K562 (cell line): Measurements from ENCODE around the gene RNF11. TPM values are rescaled to one million over a fixed set of nuclear protein-coding genes. Genes with fewer than 3 reads are reported as not detected.

ENCODE experiments used
- CHD1 ChIP-seq: fragments of 200-600 bp; sonication (generic); IDR thresholded peaks from one replicate; pipeline ENCODE4 v1.6.1; 2012; ENCODE audit warnings: mild to moderate bottlenecking, moderate library complexity, low read length, inconsistent platforms
- CTBP1 ChIP-seq: fragments of 450-650 bp; IDR thresholded peaks from 2 replicates; pipeline ENCODE4 v1.6.1; 2016; ENCODE audit warnings: borderline replicate concordance
- HNRNPUL1 ChIP-seq: fragments of 200-400 bp; formaldehyde crosslinking; IDR thresholded peaks from 2 replicates; pipeline ENCODE4 v1.6.1; 2017; ENCODE audit warnings: low read length
- KLF10 ChIP-seq: fragments of 250-450 bp; sonication (Bioruptor Pico); IDR thresholded peaks from 2 replicates; pipeline ENCODE4 v1.6.1; 2021; ENCODE audit warnings: matching md5 sums
- MTA1 ChIP-seq: fragments of 450-650 bp; IDR thresholded peaks from 2 replicates; pipeline ENCODE4 v1.6.1; 2017; ENCODE audit warnings: borderline replicate concordance
- NRF1 ChIP-seq, 2 experiments: fragments of 450-650 bp; IDR thresholded peaks in 1 of 2; conservative IDR thresholded peaks in 1 of 2; 2 replicates each; pipeline ENCODE4 v1.6.1; 2014; ENCODE audit warnings: mild to moderate bottlenecking in 2 of 2
- POLR2H ChIP-seq: IDR thresholded peaks from 2 replicates; pipeline ENCODE4 v1.6.1; 2016; ENCODE audit warnings: missing genetic modification characterization, low read depth, mild to moderate bottlenecking, control low read depth, missing compliant biosample characterization, moderate library complexity
- RNF2 ChIP-seq: sonication (generic); IDR thresholded peaks from 2 replicates; pipeline ENCODE4 v1.6.1; 2016
- ZBTB7A ChIP-seq: IDR thresholded peaks from 2 replicates; pipeline ENCODE4 v1.6.1; 2011; ENCODE audit warnings: low read depth, mild to moderate bottlenecking, low read length, moderate library complexity, borderline replicate concordance; ENCODE audit not compliant: control insufficient read depth
- ZC3H11A ChIP-seq: IDR thresholded peaks from 2 replicates; pipeline ENCODE4 v1.6.1; 2012; ENCODE audit warnings: low read depth, low read length, improper control_type of control experiment
- ZNF175 ChIP-seq: fragments of 200-800 bp; sonication (Bioruptor generic); IDR thresholded peaks from 2 replicates; pipeline ENCODE4 v1.6.1; 2016; ENCODE audit warnings: low read depth, mild to moderate bottlenecking, missing genetic modification characterization, missing compliant biosample characterization
- ZNF766 ChIP-seq: fragments of 200-800 bp; sonication (Bioruptor generic); conservative IDR thresholded peaks from 2 replicates; pipeline ENCODE4 v1.6.1; 2016; ENCODE audit warnings: missing genetic modification characterization, missing compliant biosample characterization
- polyA plus RNA-seq, 8 experiments: library from polyadenylated mRNA; depleted of rRNA in 4 of 8; stranded (reverse) in 5 of 8; unstranded in 3 of 8; fragments of >200 nt; fragmentation: Nextera tagmentation in 2 of 8; fragmentation: Illumina TruSeq in 1 of 8; extraction: Ambion mirVana in 2 of 8; extraction: Trizol in 1 of 8; gene quantifications; 2 replicates each; pipeline versions ENCODE4 v1.2.1 to v1.2.3, GENCODE V29; 2011 to 2014; ENCODE audit warnings: inconsistent platforms in 1 of 8, missing spikeins in 1 of 8
- total RNA-seq, 7 experiments: library from RNA; depleted of rRNA in 6 of 7; stranded (reverse); fragments of >200 nt in 6 of 7; fragmentation: Illumina TruSeq in 2 of 7; extraction: Trizol in 2 of 7; gene quantifications; 2 replicates each; pipeline versions ENCODE4 v1.2.1 to v1.2.3, GENCODE V29; 2011 to 2021; ENCODE audit warnings: low replicate concordance in 1 of 7
- TF ChIP-seq, protein P1 (sequence below): fragments of 450-650 bp; IDR thresholded peaks from 2 replicates; pipeline ENCODE4 v1.6.1; 2016; ENCODE audit warnings: mild to moderate bottlenecking, moderate library complexity
- TF ChIP-seq, protein P2 (sequence below): fragments of 450-650 bp; IDR thresholded peaks from 2 replicates; pipeline ENCODE4 v1.6.1; 2016

The RNF11 gene
- total and polyA plus RNA-seq, 9 of the 15 experiments (the other 6 are each of a cell fraction or from before 2014, with no cell fraction given): 5.7 to 34.3 (median 23.1) TPM

DNA sequence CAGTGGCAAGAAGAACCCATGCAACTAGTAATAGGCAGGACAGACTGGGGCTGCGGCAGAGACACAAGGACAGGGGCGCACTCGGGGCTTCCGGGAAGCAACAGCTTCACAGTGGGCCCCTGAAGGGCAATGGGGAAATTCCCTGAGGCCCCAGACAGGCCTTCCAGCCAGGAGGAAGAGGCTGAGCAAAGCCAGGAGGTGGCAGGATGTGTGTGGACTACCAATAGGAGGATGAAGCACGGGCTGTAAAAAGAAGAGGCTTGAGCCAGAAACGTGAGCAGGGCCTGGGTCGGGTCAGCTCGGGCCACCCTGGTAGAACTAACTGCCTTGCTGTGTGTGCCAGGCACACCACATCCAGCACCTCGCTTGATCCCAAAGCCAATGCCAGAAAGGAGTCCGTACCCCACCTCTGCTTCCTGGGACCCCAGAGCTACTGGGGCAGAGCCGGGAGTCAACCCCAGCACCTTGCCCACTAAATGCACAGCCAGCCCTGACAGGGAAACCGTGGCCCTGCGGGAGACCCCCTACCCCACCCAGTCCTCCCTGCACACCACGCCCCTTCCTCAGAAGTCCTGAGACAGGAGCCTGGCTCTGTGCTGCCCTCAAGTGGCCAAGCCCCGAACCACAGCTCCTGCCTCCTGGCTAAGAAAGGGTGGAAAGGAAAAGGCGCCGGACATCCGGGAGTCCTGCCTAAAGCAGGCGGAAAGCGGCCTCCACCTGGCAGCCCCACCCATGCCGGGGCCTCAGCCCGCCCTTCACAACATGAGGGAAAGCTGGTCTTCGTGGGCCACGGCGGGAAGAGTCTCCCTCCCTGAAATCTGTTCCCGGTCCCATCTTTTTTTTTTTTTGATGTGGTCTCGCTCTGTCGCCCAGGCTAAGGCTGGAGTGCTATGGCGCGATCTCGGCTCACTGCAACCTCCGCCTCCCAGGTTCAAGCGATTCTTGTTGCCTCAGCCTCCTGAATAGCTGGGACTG is 60.6 kb downstream of the RNF11 start (continued):
- TF ChIP-seq ZBTB7A (peak; percentile 98), KLF10 (CRISPR knock-in tag) (no peak), MTA1 (0 out of 2 replicates have a peak, but pooled peaks have one; percentile 52), CTBP1 (peak; percentile 57; the same call in 1 of the 2 replicates), RNF2 (peak; percentile 21; the same call in 1 of the 2 replicates), ZNF175 (CRISPR knock-in tag) (no peak), ZNF766 (CRISPR knock-in tag) (0 out of 2 replicates have a peak, but pooled peaks have one; percentile 40), ZC3H11A (no peak), HNRNPUL1 (no peak), NRF1 (conservative IDR thresholded peaks at IDR 0.05 in 1 of 2, IDR thresholded peaks at IDR 0.05 in 1 of 2) (0 out of 4 replicates have a peak, but pooled peaks of 1 of the 2 experiments have one; percentile 18), CHD1 (no peak), POLR2H (tag) (no peak)
- TF ChIP-seq, protein P1, sequence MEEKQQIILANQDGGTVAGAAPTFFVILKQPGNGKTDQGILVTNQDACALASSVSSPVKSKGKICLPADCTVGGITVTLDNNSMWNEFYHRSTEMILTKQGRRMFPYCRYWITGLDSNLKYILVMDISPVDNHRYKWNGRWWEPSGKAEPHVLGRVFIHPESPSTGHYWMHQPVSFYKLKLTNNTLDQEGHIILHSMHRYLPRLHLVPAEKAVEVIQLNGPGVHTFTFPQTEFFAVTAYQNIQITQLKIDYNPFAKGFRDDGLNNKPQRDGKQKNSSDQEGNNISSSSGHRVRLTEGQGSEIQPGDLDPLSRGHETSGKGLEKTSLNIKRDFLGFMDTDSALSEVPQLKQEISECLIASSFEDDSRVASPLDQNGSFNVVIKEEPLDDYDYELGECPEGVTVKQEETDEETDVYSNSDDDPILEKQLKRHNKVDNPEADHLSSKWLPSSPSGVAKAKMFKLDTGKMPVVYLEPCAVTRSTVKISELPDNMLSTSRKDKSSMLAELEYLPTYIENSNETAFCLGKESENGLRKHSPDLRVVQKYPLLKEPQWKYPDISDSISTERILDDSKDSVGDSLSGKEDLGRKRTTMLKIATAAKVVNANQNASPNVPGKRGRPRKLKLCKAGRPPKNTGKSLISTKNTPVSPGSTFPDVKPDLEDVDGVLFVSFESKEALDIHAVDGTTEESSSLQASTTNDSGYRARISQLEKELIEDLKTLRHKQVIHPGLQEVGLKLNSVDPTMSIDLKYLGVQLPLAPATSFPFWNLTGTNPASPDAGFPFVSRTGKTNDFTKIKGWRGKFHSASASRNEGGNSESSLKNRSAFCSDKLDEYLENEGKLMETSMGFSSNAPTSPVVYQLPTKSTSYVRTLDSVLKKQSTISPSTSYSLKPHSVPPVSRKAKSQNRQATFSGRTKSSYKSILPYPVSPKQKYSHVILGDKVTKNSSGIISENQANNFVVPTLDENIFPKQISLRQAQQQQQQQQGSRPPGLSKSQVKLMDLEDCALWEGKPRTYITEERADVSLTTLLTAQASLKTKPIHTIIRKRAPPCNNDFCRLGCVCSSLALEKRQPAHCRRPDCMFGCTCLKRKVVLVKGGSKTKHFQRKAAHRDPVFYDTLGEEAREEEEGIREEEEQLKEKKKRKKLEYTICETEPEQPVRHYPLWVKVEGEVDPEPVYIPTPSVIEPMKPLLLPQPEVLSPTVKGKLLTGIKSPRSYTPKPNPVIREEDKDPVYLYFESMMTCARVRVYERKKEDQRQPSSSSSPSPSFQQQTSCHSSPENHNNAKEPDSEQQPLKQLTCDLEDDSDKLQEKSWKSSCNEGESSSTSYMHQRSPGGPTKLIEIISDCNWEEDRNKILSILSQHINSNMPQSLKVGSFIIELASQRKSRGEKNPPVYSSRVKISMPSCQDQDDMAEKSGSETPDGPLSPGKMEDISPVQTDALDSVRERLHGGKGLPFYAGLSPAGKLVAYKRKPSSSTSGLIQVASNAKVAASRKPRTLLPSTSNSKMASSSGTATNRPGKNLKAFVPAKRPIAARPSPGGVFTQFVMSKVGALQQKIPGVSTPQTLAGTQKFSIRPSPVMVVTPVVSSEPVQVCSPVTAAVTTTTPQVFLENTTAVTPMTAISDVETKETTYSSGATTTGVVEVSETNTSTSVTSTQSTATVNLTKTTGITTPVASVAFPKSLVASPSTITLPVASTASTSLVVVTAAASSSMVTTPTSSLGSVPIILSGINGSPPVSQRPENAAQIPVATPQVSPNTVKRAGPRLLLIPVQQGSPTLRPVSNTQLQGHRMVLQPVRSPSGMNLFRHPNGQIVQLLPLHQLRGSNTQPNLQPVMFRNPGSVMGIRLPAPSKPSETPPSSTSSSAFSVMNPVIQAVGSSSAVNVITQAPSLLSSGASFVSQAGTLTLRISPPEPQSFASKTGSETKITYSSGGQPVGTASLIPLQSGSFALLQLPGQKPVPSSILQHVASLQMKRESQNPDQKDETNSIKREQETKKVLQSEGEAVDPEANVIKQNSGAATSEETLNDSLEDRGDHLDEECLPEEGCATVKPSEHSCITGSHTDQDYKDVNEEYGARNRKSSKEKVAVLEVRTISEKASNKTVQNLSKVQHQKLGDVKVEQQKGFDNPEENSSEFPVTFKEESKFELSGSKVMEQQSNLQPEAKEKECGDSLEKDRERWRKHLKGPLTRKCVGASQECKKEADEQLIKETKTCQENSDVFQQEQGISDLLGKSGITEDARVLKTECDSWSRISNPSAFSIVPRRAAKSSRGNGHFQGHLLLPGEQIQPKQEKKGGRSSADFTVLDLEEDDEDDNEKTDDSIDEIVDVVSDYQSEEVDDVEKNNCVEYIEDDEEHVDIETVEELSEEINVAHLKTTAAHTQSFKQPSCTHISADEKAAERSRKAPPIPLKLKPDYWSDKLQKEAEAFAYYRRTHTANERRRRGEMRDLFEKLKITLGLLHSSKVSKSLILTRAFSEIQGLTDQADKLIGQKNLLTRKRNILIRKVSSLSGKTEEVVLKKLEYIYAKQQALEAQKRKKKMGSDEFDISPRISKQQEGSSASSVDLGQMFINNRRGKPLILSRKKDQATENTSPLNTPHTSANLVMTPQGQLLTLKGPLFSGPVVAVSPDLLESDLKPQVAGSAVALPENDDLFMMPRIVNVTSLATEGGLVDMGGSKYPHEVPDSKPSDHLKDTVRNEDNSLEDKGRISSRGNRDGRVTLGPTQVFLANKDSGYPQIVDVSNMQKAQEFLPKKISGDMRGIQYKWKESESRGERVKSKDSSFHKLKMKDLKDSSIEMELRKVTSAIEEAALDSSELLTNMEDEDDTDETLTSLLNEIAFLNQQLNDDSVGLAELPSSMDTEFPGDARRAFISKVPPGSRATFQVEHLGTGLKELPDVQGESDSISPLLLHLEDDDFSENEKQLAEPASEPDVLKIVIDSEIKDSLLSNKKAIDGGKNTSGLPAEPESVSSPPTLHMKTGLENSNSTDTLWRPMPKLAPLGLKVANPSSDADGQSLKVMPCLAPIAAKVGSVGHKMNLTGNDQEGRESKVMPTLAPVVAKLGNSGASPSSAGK: peak; percentile 91
- TF ChIP-seq, protein P2, sequence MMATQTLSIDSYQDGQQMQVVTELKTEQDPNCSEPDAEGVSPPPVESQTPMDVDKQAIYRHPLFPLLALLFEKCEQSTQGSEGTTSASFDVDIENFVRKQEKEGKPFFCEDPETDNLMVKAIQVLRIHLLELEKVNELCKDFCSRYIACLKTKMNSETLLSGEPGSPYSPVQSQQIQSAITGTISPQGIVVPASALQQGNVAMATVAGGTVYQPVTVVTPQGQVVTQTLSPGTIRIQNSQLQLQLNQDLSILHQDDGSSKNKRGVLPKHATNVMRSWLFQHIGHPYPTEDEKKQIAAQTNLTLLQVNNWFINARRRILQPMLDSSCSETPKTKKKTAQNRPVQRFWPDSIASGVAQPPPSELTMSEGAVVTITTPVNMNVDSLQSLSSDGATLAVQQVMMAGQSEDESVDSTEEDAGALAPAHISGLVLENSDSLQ: no peak
